Iris pigment epithelial cell (primary cell): ENCODE results near the gene EEF2KMT.
A peak's percentile ranks its signal among the peaks of the same experiment; 100 is the strongest.
"Not testable (repeated sequence)": the region's sequence is repeated elsewhere in the genome, so short reads cannot be mapped to it uniquely, and the experiment has no call there.

Source experiments
- DNase-seq: peaks from one replicate; pipeline ENCODE4 v3.0.0-alpha.2; 2011; ENCODE audit warnings: low read depth

EEF2KMT gene, protein sequence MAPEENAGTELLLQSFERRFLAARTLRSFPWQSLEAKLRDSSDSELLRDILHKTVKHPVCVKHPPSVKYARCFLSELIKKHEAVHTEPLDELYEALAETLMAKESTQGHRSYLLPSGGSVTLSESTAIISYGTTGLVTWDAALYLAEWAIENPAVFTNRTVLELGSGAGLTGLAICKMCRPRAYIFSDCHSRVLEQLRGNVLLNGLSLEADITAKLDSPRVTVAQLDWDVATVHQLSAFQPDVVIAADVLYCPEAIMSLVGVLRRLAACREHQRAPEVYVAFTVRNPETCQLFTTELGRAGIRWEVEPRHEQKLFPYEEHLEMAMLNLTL

DNA sequence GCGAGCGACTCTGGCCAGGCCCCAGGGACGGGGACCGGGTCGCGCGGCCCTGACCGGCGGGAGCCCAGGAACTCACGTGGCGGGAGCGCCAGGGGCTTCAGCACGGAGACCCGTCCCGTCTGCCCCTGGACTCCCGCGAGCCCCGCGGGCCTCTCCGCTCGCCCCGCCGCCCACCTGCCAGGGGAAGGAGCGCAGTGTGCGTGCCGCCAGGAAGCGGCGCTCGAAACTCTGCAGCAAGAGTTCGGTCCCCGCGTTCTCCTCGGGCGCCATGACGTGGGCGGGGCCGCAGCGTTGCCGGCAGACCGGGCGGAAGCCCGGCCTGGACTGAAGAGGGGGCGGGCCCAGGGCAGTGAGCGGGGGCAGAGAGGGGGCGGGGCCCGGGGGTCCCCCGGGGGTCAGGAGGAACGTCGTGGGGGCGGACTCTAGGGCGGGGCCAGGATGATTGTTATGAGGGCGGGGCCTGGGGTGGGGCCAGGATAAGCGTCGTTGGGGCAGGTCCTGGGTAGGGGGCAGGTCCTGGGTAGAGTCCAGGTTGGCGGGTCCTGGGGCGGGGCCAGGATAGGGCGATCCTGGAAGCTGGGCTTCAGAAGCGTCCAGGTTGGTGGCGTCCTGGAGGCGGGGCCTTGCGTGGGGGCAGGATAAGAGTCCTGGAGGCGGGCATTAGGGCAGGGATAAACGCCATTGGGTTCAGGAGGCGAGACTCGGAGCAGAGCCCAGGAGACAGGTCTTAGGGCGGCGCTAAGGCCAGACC, at the start of gene EEF2KMT:
Gene EEF2KMT, minus strand, starts transcription at position 326 of the 751 bp plus-strand sequence. Its CDS starts 56 bp downstream, at position 270.
- DNase-seq, result peak; percentile 99

DNA sequence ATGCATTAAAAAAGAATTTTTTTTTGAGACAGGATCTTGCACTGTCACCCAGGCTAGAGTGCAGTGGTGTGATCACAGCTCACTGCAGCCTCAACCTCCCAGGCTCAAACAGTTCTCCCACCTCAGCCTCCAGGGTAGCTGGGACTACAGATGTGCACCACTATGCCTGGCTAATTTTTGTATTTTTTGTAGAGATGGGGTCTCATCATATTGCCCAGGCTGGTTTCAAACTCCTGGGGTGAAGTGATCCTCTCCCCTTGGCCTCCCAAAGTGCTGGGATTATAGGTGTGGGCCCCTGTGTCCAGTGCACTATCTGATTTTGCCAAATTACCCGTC, 47.0 kb upstream of the EEF2KMT start:
- DNase-seq, result not testable (repeated sequence)

DNA sequence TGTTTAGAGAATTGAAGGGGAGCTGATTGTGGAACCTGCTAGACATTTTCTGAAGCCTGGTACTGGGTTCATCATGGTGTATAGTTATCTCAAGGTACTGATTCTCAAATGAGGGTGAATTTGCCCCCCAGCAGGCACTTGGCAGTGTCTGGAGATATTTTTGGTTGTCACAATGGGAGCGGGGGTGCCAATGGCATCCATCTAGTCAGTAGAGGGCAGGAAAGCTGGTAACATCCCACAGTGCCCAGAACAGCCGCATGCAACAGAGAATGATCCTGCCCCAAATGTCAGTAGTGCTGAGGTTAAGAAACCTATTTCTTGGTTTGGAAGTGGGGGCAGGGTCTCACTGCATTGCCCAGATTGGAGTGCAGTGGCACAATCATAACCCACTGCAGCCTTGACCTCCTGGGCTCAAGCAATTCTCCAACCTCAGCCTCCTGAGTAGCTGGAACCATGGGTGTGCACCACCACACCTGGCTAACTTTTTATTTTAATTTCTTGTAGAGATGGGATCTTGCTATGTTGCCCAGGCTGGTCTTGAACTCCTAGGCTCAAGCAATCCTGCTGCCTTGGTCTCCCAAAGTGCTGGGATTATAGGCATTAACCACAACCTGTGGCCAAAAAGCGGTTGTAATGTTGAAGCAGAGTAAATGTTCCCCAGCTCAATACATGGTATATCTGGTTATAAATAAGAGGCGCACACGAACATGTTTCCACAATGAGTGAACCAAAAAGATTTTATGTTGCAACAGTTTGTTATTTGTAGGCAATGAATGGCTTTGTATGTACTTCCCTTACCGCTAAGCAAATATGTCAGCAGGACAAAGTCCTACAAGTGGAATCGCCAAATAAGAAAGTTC, 46.4 kb upstream of the EEF2KMT start:
- no peak for DNase-seq

DNA sequence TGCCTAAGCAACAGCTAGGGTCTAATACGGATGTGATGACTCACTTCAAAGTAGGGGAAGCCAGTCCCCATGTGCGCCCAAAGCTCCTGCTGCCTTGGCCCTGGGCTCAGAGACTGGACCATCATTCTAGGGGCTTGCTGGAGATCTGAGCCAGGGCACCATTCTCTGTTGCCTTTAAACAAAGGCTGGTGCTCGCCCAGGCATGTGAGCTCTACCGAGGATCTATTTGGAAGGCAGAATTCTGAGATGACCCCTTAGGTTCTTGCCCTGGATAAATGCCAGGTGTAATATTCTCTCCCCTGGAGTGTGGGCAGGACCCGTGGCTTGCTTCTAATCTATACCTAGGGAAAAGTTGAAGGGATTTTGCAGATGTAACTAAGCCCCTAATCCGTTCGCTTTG, 42.6 kb upstream of the EEF2KMT start:
- not testable (repeated sequence) for DNase-seq

DNA sequence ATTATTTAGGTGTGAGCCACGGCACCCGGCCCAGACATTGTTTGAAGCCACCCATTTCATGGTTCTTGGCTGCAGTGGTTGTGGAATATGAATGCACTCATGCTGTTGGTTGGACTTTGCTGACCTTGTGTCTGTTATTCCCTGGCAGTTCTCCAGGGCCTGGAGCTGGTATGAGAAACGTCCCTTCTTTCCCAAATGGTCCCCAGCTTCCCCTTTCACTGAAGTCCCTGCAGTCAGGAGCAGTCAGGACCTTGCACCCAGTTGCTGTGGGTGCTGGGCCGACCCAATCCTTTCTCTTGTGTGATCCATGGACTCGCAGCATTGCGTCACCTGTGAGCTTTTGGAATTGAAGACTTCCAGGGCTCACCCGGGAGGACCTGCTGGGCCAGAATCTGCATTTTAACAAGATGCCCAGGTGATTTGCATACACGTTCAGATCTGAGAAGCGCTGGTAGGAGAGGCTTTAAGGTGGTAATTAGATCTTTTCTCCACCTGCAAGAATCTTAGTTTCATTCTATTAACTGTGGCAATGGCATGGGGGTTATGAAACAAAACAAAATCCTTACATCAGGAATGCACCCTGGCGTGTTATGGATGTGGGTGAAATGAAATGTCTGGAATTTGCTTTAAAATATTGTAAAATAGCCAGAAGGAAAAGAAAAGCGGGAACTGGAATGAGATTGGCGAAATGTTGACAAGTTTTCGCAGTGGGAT, 37.3 kb upstream of the EEF2KMT start:
- not testable (repeated sequence) for DNase-seq

DNA sequence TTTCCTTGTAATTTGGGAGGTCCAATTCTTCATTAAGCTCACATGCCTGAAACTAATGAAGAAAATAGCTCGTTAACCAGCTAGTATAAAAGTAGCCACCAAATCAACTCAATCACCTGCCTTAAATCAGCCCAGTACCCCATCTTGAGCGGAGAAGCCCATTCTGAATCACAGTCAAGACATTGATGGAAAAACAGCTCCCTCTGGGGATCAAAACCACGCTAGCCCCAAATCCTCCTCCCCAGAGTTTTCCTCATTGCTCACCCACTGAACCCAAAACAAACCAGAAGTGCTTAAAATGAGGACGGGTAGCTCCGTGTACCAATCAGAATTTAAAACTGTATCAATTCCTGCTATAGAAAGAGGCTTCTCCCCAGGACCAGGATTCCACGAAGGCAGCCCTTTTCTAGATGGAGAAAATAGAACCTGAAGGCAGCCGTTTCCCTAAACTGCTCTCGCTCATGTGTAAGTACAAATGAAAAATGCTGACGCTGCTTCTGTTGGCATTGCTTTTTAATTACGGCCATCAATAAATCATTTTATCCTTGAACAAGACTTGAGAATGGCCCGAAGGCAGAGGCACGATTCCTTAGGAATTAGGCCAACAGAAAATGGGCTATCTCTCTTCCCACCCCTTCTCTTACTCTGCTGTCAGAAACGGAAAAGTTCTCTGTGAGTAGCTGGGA, 35.5 kb upstream of the EEF2KMT start:
- not testable (repeated sequence) for DNase-seq

DNA sequence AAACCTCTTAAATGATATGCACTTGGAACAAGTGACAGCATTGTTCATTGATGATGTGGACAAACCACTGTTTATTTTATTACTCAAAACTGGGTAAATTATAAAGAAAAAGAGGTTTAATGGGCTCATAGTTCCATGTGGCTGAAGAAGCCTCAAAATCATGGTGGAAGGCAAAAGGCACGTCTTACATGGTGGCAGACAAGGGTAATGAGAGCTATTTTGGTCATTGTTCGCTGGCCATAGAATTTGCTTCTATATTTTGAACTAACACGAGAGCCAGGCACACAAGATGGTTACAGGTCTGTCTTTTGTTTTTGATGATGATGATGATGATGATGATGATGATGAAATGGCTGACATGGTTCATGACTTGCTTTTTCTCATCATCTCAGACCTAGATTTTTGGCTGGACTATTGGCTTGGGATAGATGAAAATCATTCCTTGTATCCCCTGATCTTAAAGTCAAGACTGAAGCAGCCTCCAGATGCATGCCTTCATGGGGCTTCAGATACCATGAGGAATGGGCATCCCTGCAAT, 33.9 kb upstream of the EEF2KMT start:
- DNase-seq, result not testable (repeated sequence)

DNA sequence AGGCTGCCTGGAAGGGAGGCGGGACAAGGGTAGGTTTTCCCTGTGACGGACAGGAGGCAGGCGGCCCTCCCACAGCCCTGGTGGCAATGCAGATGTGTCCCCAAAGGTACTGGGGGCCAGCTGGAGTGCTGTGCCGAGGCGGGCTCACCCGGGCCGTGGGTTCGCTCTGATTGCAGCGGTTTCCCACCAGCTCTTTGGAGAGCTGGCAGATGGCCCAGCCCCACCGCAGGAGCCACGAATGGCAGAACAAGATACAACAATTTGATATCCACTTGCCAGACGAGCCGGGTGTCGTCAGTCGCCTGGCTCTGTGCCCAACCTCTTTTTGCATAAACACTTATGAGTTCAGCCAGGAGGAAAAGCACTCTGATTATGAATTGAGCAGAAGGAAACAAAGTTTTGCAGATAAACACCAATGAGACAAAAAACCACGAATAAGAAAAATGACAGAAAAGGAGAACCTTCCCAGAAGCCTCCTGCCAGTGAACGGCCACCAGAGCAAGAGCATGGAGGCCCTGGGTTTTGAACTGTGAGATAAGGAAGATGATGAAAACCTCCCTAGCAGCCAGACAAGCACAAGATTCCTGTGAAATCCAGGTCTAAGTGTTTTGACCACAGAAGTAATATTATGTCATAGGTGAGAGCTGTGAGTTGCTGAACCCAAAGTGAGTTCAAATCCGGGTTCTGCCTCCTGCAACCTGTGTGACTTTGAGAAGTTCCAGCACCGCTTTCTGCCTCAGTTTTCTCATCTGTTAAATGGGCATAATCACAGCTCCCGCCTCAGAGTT, 19.9 kb upstream of the EEF2KMT start:
- peak; percentile 50 for DNase-seq

DNA sequence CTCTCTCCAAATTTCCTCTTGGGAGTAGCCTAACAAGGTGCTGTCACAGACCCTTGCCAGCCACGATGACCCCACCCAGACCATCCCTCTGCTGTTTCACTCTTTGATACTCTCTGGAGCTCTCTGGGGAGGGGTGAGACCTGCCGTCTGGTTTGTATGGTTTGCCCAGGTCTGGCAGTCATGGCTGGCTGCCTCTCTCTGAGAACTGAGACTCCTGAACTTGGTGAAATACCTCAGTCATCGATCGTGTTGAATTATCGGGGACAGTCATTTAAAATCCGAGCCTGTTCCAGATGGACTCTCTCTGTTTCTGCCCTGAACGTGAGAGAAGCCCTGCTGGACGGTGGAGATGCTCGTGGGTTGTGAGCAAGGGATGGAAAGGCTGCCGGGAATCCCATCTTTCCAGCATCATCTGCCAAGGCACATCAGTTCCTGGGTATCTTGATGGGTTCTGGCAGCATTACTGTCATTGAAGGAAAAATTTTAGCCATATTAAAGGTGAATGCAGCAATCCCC, 19.2 kb upstream of the EEF2KMT start:
- not testable (repeated sequence) for DNase-seq

DNA sequence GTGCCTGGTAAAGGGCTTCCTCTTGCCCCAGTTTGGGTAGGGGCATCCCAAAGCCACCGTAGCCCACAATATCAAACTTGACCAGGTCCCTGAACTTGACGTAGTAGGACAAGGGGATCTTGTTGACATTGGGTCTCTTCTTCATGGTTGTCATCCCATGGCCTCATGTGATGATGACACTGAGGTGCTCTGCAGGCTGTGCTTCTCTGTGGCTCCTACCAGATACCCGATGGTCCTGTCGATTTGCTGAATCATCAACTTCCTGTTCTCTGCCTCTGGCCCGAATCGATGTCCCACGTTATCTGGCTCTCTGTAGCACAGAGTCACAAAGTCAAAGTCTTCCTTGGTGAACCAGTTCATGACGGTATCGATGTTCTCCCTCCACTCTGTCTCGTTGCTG, 13.3 kb upstream of the EEF2KMT start:
- DNase-seq, result not testable (repeated sequence)

DNA sequence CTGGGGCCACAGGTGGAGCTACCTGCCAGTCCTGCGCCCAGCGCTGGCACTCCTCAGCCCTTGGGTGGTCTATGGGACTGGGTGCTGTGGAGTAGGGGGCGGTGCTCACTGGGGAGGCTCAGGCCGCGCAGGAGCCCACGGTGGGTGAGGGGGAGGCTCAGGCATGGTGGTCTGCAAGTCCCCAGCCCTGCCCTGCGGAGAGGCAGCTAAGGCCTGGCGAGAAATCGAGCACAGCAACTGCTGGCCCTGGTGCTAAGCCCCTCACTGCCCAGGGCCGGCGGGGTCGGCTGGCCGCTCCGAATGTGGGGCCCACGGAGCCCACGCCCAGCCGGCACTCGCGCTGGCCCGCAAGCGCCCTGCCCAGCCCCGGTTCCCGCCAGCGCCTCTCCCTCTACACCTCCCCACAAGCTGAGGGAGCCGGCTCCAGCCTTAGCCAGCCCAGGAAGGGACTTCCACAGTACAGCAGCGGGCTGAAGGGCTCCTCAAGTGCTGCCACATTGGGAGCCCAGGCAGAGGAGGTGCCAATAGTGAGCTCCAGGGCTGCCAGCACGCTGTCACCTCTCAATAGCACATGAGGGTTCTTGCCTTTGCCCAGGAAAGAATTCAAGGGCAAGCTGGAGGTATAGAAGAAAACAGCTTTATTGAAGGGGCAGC, 11.0 kb upstream of the EEF2KMT start:
- no peak for DNase-seq

DNA sequence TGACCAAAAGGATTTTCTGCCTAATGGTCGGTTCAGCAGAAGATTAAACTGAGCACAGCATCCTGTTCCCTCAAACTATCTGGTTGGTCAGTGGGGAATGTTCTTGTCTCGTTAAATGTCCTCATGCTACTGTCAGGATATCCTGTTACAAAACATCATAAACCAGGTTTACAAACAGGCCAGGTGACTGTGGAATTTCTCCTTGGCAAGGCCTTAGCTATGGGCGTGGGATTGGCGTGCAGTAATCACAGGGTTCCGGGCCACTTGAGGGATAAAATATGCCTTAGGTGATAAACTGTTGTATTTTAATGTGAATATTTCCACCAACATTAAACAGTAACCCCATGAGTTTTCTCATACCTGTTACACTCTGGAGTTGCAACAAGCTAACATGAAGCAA, 7.4 kb upstream of the EEF2KMT start:
- DNase-seq, result not testable (repeated sequence)

DNA sequence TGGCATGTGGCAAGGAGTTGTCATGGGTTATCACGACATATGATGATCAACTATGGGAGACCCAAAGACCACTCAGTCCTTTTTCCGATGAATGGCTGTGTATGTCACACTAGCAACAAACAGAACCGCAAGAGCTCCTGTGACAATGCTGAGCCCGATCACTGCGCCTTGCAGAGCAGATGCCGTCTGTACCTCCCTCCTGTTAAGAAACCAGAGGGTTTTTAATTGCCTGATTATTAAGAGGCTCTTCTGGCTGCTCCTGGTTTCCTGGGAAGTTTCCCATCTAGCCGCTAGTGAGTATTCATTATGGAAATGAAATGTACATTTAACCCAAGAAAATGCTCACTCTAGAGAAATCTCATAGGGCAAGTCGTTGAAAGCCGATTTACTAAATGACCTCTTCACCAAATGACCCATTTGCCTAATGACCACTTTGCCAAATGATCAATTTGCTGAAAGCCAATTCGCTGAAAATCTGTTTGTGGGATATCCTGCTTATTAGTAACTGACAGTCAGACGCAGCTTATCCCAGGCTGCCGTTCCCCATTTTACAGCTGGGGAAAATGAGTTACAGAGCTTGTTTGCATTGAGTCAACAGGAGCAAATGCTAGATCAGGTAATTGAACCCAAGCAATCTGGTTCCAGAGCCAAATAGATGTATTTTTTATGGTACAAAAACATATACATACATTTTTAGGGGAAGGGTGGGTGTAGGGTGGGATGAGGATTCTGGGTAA, 5.9 kb upstream of the EEF2KMT start:
- not testable (repeated sequence) for DNase-seq

DNA sequence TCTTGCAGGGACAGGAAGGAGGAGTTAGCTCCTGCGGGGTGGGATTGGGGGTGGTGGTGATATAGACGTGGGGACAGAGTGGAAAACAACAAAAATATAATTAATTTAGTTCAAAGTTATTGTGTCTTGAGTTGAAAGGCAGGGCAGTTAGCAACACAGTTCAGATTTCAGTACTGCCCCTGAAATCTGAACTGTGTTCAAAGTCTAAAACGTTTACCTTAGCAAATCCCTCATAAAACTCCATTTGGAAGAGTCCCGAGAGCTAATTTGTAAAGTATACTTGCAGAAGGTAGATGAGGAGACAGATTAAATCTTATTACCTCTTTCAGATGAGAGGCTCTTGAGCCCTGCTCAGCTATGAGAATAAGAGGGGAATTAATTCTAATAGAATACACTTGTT, 1.6 kb upstream of the EEF2KMT start:
- not testable (repeated sequence) for DNase-seq

DNA sequence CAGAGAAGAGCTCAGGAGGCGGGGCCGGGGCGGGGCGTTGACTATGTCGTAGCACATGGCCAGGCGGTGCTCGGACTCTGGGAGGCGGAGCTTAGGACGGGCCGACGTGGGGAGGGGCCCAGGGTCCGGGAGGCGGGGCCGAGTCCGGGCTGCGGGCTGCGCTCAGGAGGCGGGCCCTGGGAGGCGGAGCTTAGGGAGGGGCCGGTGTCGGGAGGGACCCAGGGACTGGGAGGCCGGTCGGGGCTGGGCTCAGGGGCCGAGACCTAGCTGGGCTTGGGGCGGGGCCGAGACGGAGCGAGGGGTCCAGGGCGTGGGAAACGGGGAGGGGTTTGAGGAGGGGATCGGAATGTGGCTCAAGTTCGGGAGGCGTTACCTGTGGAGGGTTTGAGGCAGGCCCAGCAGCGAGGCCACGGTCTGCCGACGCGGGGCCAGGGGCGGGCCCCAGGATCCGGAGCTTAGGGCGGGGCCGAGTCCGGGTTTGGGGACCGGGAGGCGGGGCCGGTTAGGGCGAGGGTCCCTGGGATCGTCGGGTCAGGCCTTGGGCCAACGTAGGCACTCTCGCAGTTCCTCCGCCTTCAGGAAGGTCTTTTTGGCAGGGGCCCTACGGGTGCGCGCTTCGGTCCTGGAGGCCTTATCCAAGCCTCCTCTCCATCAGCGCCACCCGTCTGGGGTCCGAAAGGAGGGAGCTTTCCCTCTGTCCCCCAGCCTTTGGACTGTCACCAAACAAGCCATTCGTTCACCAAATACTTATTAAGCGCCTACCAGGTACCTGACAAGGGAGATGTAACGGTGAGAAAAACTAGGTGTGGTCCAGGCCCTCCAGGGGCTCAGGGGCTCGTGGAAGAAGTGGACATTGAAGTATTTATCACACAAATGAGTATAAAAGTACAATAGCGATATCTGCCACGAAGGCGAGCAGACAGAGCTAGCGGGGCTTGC, 895 bp upstream of the EEF2KMT start:
- DNase-seq, result peak; percentile 45

DNA sequence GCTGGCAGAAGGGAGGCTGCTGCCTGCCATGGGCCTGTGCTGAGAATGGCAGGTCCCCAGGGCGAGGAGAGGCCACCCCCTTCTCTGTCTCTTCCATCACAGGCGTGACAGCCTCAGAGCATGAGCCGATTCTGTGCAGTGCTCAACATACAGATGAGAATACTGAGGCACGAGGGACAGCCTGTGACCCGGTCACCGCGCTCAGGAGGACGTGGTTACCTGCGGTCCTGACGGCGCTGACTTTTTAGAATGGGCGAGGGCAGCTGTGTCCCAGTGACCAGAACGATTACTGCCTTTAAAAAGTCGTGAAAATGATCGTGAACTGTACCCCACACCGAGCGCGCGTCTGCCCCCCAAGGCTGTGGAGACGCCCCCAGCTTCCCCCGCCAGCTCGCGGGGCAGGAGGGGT, 530 bp downstream of the EEF2KMT start:
- not testable (repeated sequence) for DNase-seq

DNA sequence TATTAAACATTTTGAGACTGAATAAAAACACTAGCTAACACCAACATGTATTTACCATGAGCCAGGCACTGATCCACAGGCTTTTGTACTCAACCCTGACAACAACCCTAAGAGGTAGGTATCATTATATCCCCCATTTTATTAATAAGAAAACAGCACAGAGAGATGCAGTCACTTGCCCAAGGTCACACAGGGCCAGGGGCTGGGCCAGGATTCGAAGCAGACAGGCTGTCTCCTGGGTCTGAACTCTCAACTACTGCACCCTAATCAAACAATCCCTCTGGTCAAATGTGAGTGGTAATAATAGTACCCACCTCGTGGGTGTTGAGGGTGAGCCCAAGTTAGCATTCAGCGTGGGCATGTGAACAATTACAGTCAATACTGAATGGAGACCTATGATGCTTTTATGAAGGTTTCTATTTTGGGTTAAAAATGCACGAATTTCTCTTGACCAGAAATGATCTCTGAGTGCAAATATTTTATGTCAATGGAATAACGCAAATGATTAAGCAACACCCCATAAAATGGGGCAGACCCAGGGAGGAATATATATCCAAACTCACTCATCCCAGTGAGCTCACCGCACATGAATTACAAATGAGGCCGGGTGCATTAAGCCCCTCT, 1.0 kb downstream of the EEF2KMT start:
- peak; percentile 21 for DNase-seq
